MM.1S (cell line): ENCODE data around the gene RASGEF1C.

Source experiments
- DNase-seq: peaks from one replicate; pipeline ENCODE4 v3.0.0-alpha.2; 2015
- H2AFZ ChIP-seq: fragments of 300-600 bp; sonication (generic); 2 replicates; pipeline ENCODE4 v1.6.0; 2016; ENCODE audit warnings: antibody characterized with exemption, low read length
- H3F3A ChIP-seq: fragments of 300-600 bp; sonication (generic); 2 replicates; pipeline ENCODE4 v1.6.1; 2016; ENCODE audit warnings: mild to moderate bottlenecking, antibody characterized with exemption, low read length, moderate library complexity, mixed read lengths; ENCODE audit not compliant: insufficient read depth
- H3K27ac ChIP-seq: fragments of 300-600 bp; sonication (generic); 2 replicates; pipeline ENCODE4 v1.5.1; 2016; ENCODE audit warnings: mild to moderate bottlenecking, low read length
- H3K27me3 ChIP-seq: fragments of 300-600 bp; sonication (generic); replicated peaks from 2 replicates; pipeline ENCODE4 v1.6.0; 2016; ENCODE audit warnings: low read length; ENCODE audit not compliant: insufficient read depth
- H3K36me3 ChIP-seq: fragments of 300-600 bp; sonication (generic); replicated peaks from 2 replicates; pipeline ENCODE4 v1.6.1; 2016; ENCODE audit warnings: mild to moderate bottlenecking, low read length, mixed read lengths; ENCODE audit not compliant: insufficient read depth
- H3K4me1 ChIP-seq: fragments of 300-600 bp; sonication (generic); 2 replicates; pipeline ENCODE4 v1.6.1; 2016; ENCODE audit warnings: low read length, mixed read lengths
- H3K4me2 ChIP-seq: fragments of 300-600 bp; sonication (generic); 2 replicates; pipeline ENCODE4 v1.6.0; 2016; ENCODE audit warnings: low read depth, low read length
- H3K4me3 ChIP-seq: fragments of 300-600 bp; sonication (generic); 2 replicates; pipeline ENCODE4 v1.5.1; 2016; ENCODE audit warnings: low read length, mixed read lengths
- H3K79me2 ChIP-seq: fragments of 300-600 bp; sonication (generic); 2 replicates; pipeline ENCODE4 v1.6.1; 2016; ENCODE audit warnings: mixed run types, low read length, mixed read lengths
- H3K9ac ChIP-seq: fragments of 300-600 bp; sonication (generic); 2 replicates; pipeline ENCODE4 v1.6.1; 2016; ENCODE audit warnings: low read length, mixed read lengths
- H3K9me2 ChIP-seq: fragments of 300-600 bp; sonication (generic); replicated peaks from 2 replicates; pipeline ENCODE4 v1.6.1; 2016; ENCODE audit warnings: mild to moderate bottlenecking, low read length, mixed read lengths; ENCODE audit not compliant: insufficient read depth
- H3K9me3 ChIP-seq: fragments of 300-600 bp; sonication (generic); replicated peaks from 2 replicates; pipeline ENCODE4 v1.6.1; 2016; ENCODE audit warnings: mild to moderate bottlenecking, low read length, mixed read lengths; ENCODE audit not compliant: insufficient read depth
- H4K20me1 ChIP-seq: fragments of 300-600 bp; sonication (generic); 2 replicates; pipeline ENCODE4 v1.6.1; 2016; ENCODE audit warnings: mild to moderate bottlenecking, low read length, moderate library complexity, mixed read lengths; ENCODE audit not compliant: insufficient read depth
- EZH2 ChIP-seq: fragments of 300-600 bp; sonication (generic); optimal IDR thresholded peaks from 2 replicates; pipeline ENCODE3; 2017; ENCODE audit warnings: low read depth, mild to moderate bottlenecking, antibody characterized with exemption, low read length, mixed read lengths
- EZH2phosphoT487 ChIP-seq: fragments of 300-600 bp; sonication (generic); IDR thresholded peaks from 2 replicates; pipeline ENCODE4 v1.6.1; 2018; ENCODE audit warnings: antibody characterized with exemption, low read length
- TF ChIP-seq, protein P1 (sequence below): fragments of 300-600 bp; sonication (generic); IDR thresholded peaks from 2 replicates; pipeline ENCODE4 v1.5.1; 2016; ENCODE audit warnings: antibody characterized with exemption, low read length, mixed read lengths

The RASGEF1C gene

GRCh38 chr5:180215783-180216630 lies 7.0 kb upstream of the RASGEF1C start:
- H3K4me1 ChIP-seq, result no peaks in the 10 kb centered on the region
- H3K27me3 ChIP-seq, result no peaks in the 10 kb centered on the region; the same call in 1 of the 2 replicates
- no peaks in the 10 kb centered on the region for H4K20me1 ChIP-seq
- no peaks in the 10 kb centered on the region for H3K79me2 ChIP-seq
- no peak overlapping the region for H3K4me2 ChIP-seq
- DNase-seq, result no peak
- H3K9me2 ChIP-seq, result no peaks in the 10 kb centered on the region
- no peak overlapping the region for H2AFZ ChIP-seq
- H3K9me3 ChIP-seq, result no peaks in the 10 kb centered on the region
- no peak overlapping the region for H3K4me3 ChIP-seq
- H3K27ac ChIP-seq, result no peak overlapping the region
- no peak overlapping the region for H3K9ac ChIP-seq
- TF ChIP-seq, protein P1, sequence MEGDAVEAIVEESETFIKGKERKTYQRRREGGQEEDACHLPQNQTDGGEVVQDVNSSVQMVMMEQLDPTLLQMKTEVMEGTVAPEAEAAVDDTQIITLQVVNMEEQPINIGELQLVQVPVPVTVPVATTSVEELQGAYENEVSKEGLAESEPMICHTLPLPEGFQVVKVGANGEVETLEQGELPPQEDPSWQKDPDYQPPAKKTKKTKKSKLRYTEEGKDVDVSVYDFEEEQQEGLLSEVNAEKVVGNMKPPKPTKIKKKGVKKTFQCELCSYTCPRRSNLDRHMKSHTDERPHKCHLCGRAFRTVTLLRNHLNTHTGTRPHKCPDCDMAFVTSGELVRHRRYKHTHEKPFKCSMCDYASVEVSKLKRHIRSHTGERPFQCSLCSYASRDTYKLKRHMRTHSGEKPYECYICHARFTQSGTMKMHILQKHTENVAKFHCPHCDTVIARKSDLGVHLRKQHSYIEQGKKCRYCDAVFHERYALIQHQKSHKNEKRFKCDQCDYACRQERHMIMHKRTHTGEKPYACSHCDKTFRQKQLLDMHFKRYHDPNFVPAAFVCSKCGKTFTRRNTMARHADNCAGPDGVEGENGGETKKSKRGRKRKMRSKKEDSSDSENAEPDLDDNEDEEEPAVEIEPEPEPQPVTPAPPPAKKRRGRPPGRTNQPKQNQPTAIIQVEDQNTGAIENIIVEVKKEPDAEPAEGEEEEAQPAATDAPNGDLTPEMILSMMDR, result no peak
- H3F3A ChIP-seq, result no peaks in the 10 kb centered on the region
- no peaks in the 10 kb centered on the region for H3K36me3 ChIP-seq

DNA sequence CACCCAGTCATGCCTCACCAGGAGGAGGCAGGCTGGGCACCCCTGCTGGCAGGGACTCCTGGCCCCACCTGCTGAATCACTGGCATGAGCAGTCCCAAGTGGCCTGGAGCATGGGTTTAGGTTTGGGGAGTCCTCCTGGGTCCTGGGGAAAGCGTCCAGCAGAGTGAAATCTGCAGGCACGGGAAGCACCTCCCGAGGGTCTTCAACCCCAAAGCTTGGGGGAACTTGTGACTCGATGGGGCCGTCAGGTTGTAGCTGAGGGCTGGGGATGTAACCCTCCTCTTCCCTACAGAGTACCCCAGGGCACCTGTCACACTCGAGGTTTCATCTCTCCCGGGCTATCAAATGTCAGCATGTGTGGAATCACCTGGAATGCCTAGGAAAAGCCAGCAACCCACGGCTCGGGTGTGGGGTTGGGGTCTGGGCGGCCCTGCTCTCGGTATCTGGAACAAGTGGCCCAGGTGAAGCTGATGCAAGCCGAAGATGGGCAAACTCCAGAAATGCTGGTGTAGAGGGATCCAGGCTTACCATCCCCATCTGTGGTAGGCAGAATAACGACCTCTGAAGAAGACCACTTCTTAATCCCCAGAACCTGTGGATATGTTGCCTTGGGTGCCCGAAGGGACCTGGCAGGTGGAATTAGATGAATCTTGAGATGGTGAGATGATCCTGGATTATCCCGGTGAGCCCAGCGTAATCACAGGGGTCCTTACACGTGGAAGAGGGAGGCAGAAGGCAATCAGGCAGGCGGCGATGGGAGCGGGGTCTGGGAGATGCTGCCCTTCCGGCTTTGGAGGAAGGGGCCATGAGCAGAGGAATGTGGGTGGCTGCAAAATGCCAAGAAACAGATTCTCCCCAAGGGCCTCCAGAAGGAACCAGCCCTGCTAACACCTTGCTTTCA lies 6.1 kb upstream of the RASGEF1C start:
- no peaks in the 10 kb centered on the region; the same call in 1 of the 2 replicates for H3K27me3 ChIP-seq
- no peak for DNase-seq
- H3K36me3 ChIP-seq, result no peaks in the 10 kb centered on the region
- H3K4me2 ChIP-seq, result no peak overlapping the region
- H3K9me2 ChIP-seq, result no peaks in the 10 kb centered on the region
- no peaks in the 10 kb centered on the region for H4K20me1 ChIP-seq
- H2AFZ ChIP-seq, result no peak overlapping the region
- no peaks in the 10 kb centered on the region for H3K79me2 ChIP-seq
- H3K4me1 ChIP-seq, result no peaks in the 10 kb centered on the region
- no peak for TF ChIP-seq EZH2
- TF ChIP-seq, protein P1, result no peak
- TF ChIP-seq EZH2phosphoT487, result no peak
- H3K27ac ChIP-seq, result no peak overlapping the region
- no peak overlapping the region for H3K9ac ChIP-seq
- H3F3A ChIP-seq, result no peaks in the 10 kb centered on the region
- no peak overlapping the region for H3K4me3 ChIP-seq
- no peaks in the 10 kb centered on the region for H3K9me3 ChIP-seq

- DNase-seq, result no peak
- Histone ChIP-seq H3K27me3 (no peaks in the 10 kb centered on the region; the same call in 1 of the 2 replicates), H3K9me2 (no peaks in the 10 kb centered on the region), H3K79me2 (no peaks in the 10 kb centered on the region), H3K4me1 (no peaks in the 10 kb centered on the region), H2AFZ (no peak overlapping the region), H4K20me1 (no peaks in the 10 kb centered on the region), H3K9me3 (no peaks in the 10 kb centered on the region), H3K36me3 (no peaks in the 10 kb centered on the region), H3K27ac (no peak overlapping the region), H3F3A (no peaks in the 10 kb centered on the region), H3K4me2 (no peak overlapping the region), H3K9ac (no peak overlapping the region), H3K4me3 (no peak overlapping the region)
- TF ChIP-seq EZH2phosphoT487 (no peak), EZH2 (no peak)
- TF ChIP-seq, protein P1, result no peak
These were observed 4.7 kb upstream of the RASGEF1C start for GRCh38 chr5:180213657-180214207.
